HG02943 (cell line): Measurements from ENCODE around the gene NFAT5.
"Not testable (repeated sequence)": the region's sequence is repeated elsewhere in the genome, so short reads cannot be mapped to it uniquely, and the experiment has no call there.

Experiments
- ATAC-seq: cut with Tn5 transposase; IDR thresholded peaks from one replicate; pipeline ENCODE4 v1.9.1; 2021; ENCODE audit warnings: mild to moderate bottlenecking, low read depth, moderate library complexity; ENCODE audit not compliant: unreplicated experiment

Gene NFAT5

GRCh38 chr16:69633375-69633774 lies 67.6 kb downstream of the NFAT5 start:
- ATAC-seq = no peak

- ATAC-seq = not testable (repeated sequence)
These were observed 70.9 kb downstream of the NFAT5 start for GRCh38 chr16:69636563-69637146.

DNA sequence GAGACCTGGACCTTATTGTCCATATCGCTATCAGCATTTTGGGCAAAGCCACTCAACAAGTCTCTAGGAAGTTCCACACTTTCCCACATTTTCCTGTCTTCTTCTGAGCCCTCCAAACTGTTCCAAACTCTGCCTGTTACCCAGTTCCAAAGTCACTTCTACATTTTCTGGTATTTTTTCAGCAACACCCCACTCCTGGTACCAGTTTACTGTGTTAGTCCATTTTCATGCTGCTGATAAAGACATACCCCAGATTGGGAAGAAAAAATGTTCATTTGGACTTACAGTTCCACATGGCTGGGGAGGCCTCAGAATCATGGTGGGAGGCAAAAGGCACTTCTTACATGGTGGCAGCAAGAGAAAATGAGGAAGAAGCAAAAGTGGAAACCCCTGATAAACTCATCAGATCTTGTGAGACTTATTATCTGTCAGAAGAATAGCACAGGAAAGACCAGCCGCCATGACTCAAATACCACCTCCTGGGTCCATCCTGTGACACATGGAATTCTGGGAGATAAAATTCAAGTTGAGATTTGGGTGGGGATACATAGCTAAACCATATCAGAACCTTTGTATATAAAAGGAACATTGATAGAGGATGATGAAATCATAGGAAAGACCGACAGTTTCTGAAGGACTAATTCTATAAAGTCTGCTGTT lies 71.6 kb downstream of the NFAT5 start:
- ATAC-seq = not testable (repeated sequence)

DNA sequence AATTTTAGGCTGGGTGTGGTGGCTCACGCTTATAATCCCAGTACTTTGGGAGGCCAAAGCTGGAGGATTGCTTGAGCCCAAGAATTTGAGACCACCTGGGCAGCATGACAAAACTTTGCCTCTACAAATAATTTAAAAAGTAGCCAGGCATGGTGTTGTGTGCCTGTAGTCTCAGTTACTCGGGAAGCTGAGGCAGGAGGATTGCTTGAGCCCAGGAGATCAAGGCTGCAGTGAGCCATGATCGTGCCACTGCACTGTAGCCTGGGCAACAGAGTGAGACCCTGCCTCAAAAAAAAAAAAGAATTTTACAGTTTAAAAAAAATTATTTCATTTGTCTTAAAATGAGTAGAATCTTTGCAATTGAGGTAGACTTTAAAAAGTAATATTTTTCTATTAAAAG lies 78.2 kb downstream of the NFAT5 start:
- not testable (repeated sequence) for ATAC-seq

DNA sequence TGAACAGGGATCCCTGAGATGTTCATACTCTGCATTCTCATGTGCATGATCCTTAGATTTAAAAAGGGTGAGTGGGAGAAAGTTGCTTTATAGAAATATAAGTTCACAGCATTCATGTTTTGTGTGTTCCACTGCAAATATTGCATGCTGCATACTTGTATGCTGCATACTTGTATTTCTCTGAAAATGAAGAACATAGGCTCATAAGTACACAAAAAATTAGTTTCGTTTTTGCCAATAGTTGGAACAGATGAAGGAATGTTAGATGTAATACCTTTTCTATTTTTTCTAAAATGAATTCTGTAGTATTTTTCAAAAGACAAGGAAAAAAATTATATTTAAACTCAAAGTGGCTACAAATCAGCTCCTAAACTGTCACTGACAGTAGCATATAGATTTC lies 79.0 kb downstream of the NFAT5 start:
- no peak for ATAC-seq

DNA sequence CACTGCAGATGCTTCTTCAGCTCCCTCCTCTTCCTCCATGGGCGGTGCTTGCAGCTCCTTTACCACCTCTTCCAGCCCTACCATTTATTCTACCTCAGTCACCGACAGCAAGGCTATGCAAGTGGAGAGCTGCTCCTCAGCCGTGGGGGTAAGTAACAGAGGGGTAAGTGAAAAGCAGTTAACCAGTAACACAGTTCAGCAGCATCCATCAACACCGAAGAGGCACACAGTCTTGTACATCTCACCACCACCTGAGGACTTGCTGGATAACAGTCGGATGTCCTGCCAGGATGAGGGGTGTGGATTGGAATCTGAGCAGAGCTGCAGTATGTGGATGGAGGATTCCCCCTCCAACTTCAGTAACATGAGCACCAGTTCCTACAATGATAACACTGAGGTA lies 81.3 kb downstream of the NFAT5 start:
- ATAC-seq = no peak

- no peak for ATAC-seq
These were observed 85.5 kb downstream of the NFAT5 start for GRCh38 chr16:69651217-69651616.

GRCh38 chr16:69654280-69654931 lies 88.6 kb downstream of the NFAT5 start:
- ATAC-seq = no peak

GRCh38 chr16:69660166-69660565 lies 94.4 kb downstream of the NFAT5 start:
- no peak for ATAC-seq

- no peak for ATAC-seq
These were observed 97.1 kb downstream of the NFAT5 start for GRCh38 chr16:69662901-69663300.

- no peak for ATAC-seq
These were observed 98.1 kb downstream of the NFAT5 start for GRCh38 chr16:69663846-69664245.

DNA sequence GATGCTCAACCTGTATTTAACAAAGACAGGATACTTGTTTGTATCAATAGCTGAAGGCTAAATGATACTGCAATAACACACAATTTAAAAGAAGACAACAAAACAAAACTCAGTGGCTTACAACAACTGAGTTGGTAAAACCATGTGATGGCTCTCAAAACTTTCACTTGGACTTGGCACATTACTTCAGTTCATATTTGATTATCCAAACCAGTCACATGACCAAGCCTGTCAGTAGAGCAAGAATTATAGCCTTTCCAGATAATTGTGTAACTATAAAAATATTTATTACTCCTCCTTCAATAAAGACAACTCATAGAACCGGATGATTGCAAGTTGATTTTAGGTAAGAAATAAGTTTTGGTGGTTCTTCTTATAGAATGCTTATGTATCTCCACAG lies 103.8 kb downstream of the NFAT5 start:
- ATAC-seq = no peak

DNA sequence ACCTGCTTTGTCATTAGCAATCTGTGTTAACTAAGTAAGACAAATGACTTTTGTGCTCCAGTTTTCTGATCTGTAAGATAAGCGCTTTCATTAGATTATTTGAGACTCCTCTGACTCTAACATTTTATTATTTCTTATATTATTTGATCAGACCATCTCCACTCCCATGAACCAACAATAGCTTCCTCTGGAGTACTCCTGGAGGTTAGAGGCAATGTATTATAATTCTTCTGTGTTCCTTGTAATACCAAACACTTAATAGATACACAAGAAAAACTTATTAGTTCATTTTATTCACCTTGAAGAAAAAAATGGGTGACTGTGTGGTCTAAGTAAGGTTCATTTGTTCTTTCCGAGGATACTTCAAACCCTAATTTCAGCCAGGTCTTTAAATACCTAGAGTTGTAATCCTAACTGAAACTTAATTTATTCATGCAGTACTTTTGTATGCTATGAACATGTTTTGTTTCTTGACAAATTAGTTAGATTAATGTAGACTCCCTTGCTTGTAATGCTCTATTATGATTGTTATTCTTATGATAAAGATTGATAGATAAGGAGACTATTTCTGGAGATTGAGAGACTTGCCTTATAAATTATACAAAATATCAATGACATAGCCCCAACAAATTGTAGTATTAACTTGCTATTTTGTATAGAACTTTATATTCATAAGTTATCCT lies 106.7 kb downstream of the NFAT5 start:
- no peak for ATAC-seq

DNA sequence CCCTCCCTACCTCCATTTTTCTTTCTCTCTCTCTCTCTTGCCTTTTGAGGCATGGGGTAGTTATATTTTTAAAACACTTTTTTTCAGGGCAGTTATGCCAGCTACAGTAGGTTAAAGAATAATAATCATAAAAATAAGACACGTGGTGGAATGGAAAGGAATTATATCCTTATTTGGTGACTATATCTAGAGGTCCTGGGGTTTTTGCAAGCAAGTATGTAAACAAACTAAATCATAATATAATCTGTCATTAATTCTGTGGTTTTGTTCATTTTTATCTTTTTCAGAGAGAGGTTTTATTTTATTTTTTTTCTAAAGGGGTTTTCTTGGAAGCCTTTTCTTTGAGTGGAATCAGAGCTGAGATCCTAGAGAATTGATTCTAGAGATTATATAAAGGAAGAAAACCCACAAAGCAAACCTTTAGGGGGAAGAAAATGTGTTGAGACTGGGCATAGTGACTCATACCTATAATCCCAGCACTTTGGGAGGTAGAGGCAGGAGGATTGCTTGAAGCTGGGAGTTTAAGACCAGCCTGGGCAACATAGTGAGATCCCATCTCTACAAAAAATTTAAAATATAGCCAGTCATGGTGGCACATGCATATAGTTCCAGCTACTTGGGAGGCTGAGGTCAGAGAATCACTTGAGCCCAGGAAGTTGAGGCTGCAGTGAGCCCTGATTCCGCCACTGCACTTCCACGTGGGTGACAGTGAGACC lies 107.4 kb downstream of the NFAT5 start:
- ATAC-seq = no peak

GRCh38 chr16:69680358-69680757 lies 114.6 kb downstream of the NFAT5 start:
- ATAC-seq = no peak

- no peak for ATAC-seq
These were observed 122.8 kb downstream of the NFAT5 start for GRCh38 chr16:69688589-69688988.

DNA sequence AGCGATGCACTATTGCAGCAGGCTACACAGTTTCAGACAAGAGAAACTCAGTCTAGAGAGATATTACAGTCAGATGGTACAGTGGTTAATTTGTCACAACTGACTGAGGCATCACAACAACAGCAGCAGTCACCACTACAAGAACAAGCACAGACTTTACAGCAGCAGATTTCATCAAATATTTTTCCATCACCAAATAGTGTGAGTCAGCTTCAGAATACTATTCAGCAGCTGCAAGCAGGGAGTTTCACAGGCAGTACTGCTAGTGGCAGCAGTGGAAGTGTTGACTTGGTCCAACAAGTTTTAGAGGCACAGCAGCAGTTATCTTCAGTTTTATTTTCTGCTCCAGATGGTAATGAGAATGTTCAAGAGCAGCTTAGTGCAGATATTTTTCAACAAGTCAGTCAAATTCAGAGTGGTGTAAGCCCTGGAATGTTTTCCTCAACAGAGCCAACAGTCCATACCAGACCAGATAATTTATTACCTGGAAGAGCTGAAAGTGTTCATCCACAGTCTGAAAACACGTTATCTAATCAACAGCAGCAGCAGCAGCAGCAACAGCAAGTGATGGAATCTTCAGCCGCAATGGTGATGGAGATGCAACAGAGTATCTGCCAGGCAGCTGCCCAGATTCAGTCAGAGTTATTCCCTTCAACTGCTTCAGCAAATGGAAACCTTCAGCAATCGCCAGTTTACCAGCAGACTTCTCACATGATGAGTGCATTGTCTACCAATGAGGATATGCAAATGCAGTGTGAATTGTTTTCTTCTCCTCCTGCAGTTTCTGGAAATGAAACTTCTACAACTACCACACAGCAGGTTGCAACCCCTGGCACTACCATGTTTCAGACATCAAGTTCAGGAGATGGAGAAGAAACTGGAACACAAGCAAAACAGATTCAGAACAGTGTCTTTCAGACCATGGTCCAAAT lies 126.5 kb downstream of the NFAT5 start:
- ATAC-seq = no peak

- no peak for ATAC-seq
These were observed 128.2 kb downstream of the NFAT5 start for GRCh38 chr16:69693916-69694315.

- ATAC-seq = no peak
These were observed 132.6 kb downstream of the NFAT5 start for GRCh38 chr16:69698404-69698803.

DNA sequence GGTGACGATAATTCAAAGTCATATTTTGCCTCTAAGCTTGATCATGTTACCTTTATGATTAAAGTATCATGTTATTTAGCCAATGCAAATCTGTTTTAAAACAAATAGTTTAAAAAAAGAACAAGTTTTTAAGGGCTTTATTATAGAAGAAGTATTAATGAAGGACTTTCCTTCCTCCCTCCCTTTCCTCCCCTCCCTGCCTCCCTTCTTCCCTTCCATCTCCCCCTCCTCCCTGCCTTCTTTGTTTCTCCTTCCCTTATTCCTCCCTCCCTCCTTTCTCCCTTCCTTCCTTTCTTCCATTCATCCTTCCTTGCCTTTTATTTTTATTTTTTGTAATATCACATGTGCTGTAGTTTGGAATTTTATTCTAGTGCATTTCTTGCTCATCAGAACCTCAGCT lies 134.1 kb downstream of the NFAT5 start:
- no peak for ATAC-seq
